K562 (cell line): ENCODE measurements around the gene IGSF9. TPM values are rescaled to one million over a fixed set of nuclear protein-coding genes. Genes with fewer than 3 reads are reported as not detected.

ENCODE experiments used
- ATAC-seq: fragments of 200-7000 bp; cut with Tn5 transposase; 3 replicates; pipeline ENCODE4 v1.9.1; 2020; ENCODE audit warnings: moderate library complexity
- BruUV-seq: library from RNA; stranded (reverse); fragments of 400-500 nt; replicated peaks from 2 replicates; lab custom pipeline; 2021; lab: Mats Ljungman, UMichigan
- CTCF ChIA-PET: fragments of 300-600 bp; formaldehyde crosslinking; extraction: SDS; loops from one replicate; lab custom pipeline; 2021; ENCODE audit warnings: low intra/inter-chr PET ratio; lab: Yijun Ruan, JAX
- POLR2A ChIA-PET: fragments of 300-600, 350-650 bp; sonication (Branson Sonifier 250); formaldehyde crosslinking; extraction: SDS; loops from one replicate; lab custom pipeline; 2021; ENCODE audit warnings: antibody characterized with exemption, inconsistent platforms; lab: Yijun Ruan, JAX
- DNase-seq, 4 experiments: peaks; one replicate each; pipeline versions ENCODE4 v3.0.0 to v3.0.0-alpha.2; 2011 to 2018; ENCODE audit warnings: low spot score in 3 of 4, mixed read lengths in 3 of 4; ENCODE audit errors: extremely low read depth in 1 of 4
- FAIRE-seq: peaks from 2 replicates; lab custom pipeline; 2011; peaks lifted over from hg19 to GRCh38; lab: Jason Lieb, UNC
- H2AFZ ChIP-seq: 2 replicates; pipeline ENCODE4 v1.6.0; 2011; ENCODE audit warnings: low read depth, low read length, control low read depth, inconsistent platforms
- H3K27ac ChIP-seq: fragments of 200-600 bp; 3 replicates; pipeline ENCODE4 v1.8.0; 2011; ENCODE audit warnings: low read depth, mild to moderate bottlenecking, control low read depth, inconsistent platforms, low read length, moderate library complexity, mixed read lengths; ENCODE audit errors: extremely low read depth
- H3K27me3 ChIP-seq, 2 experiments: fragments of 300-600 bp in 1 of 2; 2 replicates in 1 of 2; 3 replicates in 1 of 2; pipeline versions ENCODE4 v1.6.0 to v1.8.0; 2011; ENCODE audit warnings: inconsistent platforms in 2 of 2, low read length in 2 of 2, mild to moderate bottlenecking in 1 of 2, mixed read lengths in 1 of 2, moderate library complexity in 1 of 2; ENCODE audit not compliant: control insufficient read depth in 2 of 2, insufficient read depth in 2 of 2
- H3K36me3 ChIP-seq: fragments of 300-600 bp; 3 replicates; pipeline ENCODE4 v1.8.0; 2011; ENCODE audit warnings: mild to moderate bottlenecking, low read length, inconsistent platforms; ENCODE audit not compliant: control insufficient read depth, insufficient read depth
- H3K4me1 ChIP-seq, 2 experiments: fragments of 200-600 bp in 1 of 2; replicated peaks in 1 of 2; 2 replicates in 1 of 2; 3 replicates in 1 of 2; pipeline versions ENCODE4 v1.5.1 to v1.8.0; 2011; ENCODE audit warnings: inconsistent platforms in 2 of 2, low read length in 2 of 2, mild to moderate bottlenecking in 1 of 2, mixed read lengths in 1 of 2, moderate library complexity in 1 of 2; ENCODE audit not compliant: control insufficient read depth in 2 of 2, insufficient read depth in 2 of 2
- H3K4me2 ChIP-seq: 2 replicates; pipeline ENCODE4 v1.6.1; 2011; ENCODE audit warnings: low read length, control low read depth, inconsistent platforms, mixed read lengths; ENCODE audit not compliant: insufficient read depth
- H3K4me3 ChIP-seq: fragments of 200-600 bp; sonication (generic), shearing (Covaris generic); 2 replicates; pipeline ENCODE4 v1.5.1; 2016; ENCODE audit warnings: control low read depth, inconsistent platforms
- H3K79me2 ChIP-seq: fragments of 200-600 bp; 3 replicates; pipeline ENCODE4 v1.8.0; 2011; ENCODE audit warnings: low read length, inconsistent platforms; ENCODE audit not compliant: control insufficient read depth, insufficient read depth
- H3K9ac ChIP-seq, 2 experiments: 2 replicates each; pipeline versions ENCODE4 v1.6.0 to v1.6.1; 2011; ENCODE audit warnings: low read depth in 2 of 2, low read length in 2 of 2, control low read depth in 1 of 2, inconsistent platforms in 1 of 2, mild to moderate bottlenecking in 1 of 2, mixed read lengths in 1 of 2; ENCODE audit not compliant: insufficient read depth in 1 of 2
- H3K9me1 ChIP-seq: one replicate; pipeline ENCODE4 v1.6.0; 2011; ENCODE audit warnings: inconsistent platforms, mild to moderate bottlenecking, low read length, moderate library complexity; ENCODE audit not compliant: control insufficient read depth, insufficient read depth
- H3K9me3 ChIP-seq: replicated peaks from 2 replicates; pipeline ENCODE4 v1.5.1; 2011; ENCODE audit warnings: low read depth, low read length, inconsistent platforms; ENCODE audit not compliant: control insufficient read depth, insufficient read depth
- H4K20me1 ChIP-seq: replicated peaks from 2 replicates; pipeline ENCODE4 v1.6.1; 2011; ENCODE audit warnings: low read length, inconsistent platforms, mixed read lengths; ENCODE audit not compliant: control insufficient read depth, insufficient read depth
- ATF7 ChIP-seq: fragments of 450-650 bp; IDR thresholded peaks from 2 replicates; pipeline ENCODE4 v1.7.1; 2014; ENCODE audit warnings: mild to moderate bottlenecking, moderate library complexity
- FOXK2 ChIP-seq, 2 experiments: fragments of 450-650 bp; IDR thresholded peaks in 1 of 2; conservative IDR thresholded peaks in 1 of 2; 2 replicates each; pipeline ENCODE4 v1.6.1; 2016; ENCODE audit warnings: low read depth in 2 of 2, mild to moderate bottlenecking in 1 of 2
- HEY1 ChIP-seq: fragments of 250-450 bp; sonication (Bioruptor Pico); IDR thresholded peaks from 2 replicates; pipeline ENCODE4 v1.5.0; 2020; ENCODE audit warnings: mild to moderate bottlenecking, moderate library complexity, borderline replicate concordance
- KAT2B ChIP-seq: IDR thresholded peaks from one replicate; pipeline ENCODE4 v1.6.1; 2012; ENCODE audit warnings: low read depth, mild to moderate bottlenecking, control low read depth, inconsistent platforms, low read length, moderate library complexity
- PHB ChIP-seq: fragments of 250-450 bp; sonication (Bioruptor Pico); IDR thresholded peaks from 2 replicates; pipeline ENCODE4 v1.5.0; 2021
- POLR2AphosphoS5 ChIP-seq: IDR thresholded peaks from 2 replicates; pipeline ENCODE4 v1.6.1; 2011; ENCODE audit warnings: mild to moderate bottlenecking, low read depth, low read length, moderate library complexity; ENCODE audit not compliant: control insufficient read depth, insufficient read depth
- POLR2B ChIP-seq: fragments of 450-650 bp; IDR thresholded peaks from 2 replicates; pipeline ENCODE4 v1.6.1; 2018; ENCODE audit warnings: low read depth; ENCODE audit not compliant: partially characterized antibody
- RBFOX2 ChIP-seq: fragments of 200-400 bp; formaldehyde crosslinking; IDR thresholded peaks from 2 replicates; pipeline ENCODE4 v1.6.1; 2017; ENCODE audit warnings: low read depth, mild to moderate bottlenecking, low read length, moderate library complexity
- ZNF280B ChIP-seq: fragments of 250-450 bp; sonication (Bioruptor Pico); IDR thresholded peaks from 2 replicates; pipeline ENCODE4 v1.5.1; 2021; ENCODE audit warnings: mild to moderate bottlenecking
- ZNF764 ChIP-seq: fragments of 250-450 bp; sonication (Bioruptor Pico); IDR thresholded peaks from 2 replicates; pipeline ENCODE4 v1.4.0; 2020; ENCODE audit warnings: low read depth, mild to moderate bottlenecking, moderate library complexity
- WGBS: fragments of 100-300 bp; shearing (Covaris generic); methylation state at CpG from one replicate; pipeline ENCODE4 v1.1.6; 2016; ENCODE audit warnings: low coverage, mixed read lengths; ENCODE audit not compliant: insufficient coverage; ENCODE audit errors: missing lambda C conversion rate; 5-methylcytosine and 5-hydroxymethylcytosine counted together
- in situ Hi-C: fragments of 300-500 bp; cut with MboI; formaldehyde crosslinking; loops from 4 replicates; pipeline ENCODE4 v1.15.0; 2018; ENCODE audit warnings: inconsistent platforms, mixed read lengths
- intact Hi-C: fragments of 100-400 bp; cut with micrococcal nuclease; formaldehyde crosslinking; loops from 2 replicates; pipeline ENCODE4 v1.14.2; 2022
- polyA plus RNA-seq, 8 experiments: library from polyadenylated mRNA; depleted of rRNA in 4 of 8; stranded (reverse) in 5 of 8; unstranded in 3 of 8; fragments of >200 nt; fragmentation: Nextera tagmentation in 2 of 8; fragmentation: Illumina TruSeq in 1 of 8; extraction: Ambion mirVana in 2 of 8; extraction: Trizol in 1 of 8; gene quantifications; 2 replicates each; pipeline versions ENCODE4 v1.2.1 to v1.2.3, GENCODE V29; 2011 to 2014; ENCODE audit warnings: inconsistent platforms in 1 of 8, missing spikeins in 1 of 8
- total RNA-seq, 7 experiments: library from RNA; depleted of rRNA in 6 of 7; stranded (reverse); fragments of >200 nt in 6 of 7; fragmentation: Illumina TruSeq in 2 of 7; extraction: Trizol in 2 of 7; gene quantifications; 2 replicates each; pipeline versions ENCODE4 v1.2.1 to v1.2.3, GENCODE V29; 2011 to 2021; ENCODE audit warnings: low replicate concordance in 1 of 7

The IGSF9 gene
- total and polyA plus RNA-seq, 9 of the 15 experiments (the other 6 are each of a cell fraction or from before 2014, with no cell fraction given) = 0.03 to 0.29 (median 0.07) TPM; not detected in 1

- H2AFZ ChIP-seq = no peak overlapping the region
- DNase-seq (no peak), ATAC-seq (no peak), FAIRE-seq (no peak)
- no peaks in the 10 kb centered on the region for H3K27me3 ChIP-seq
- H3K4me3 ChIP-seq = no peak overlapping the region
- H3K4me1 ChIP-seq = peaks cover 24 to 29% of the 10 kb centered on the region in 2 experiments
- no peak overlapping the region for H3K4me2 ChIP-seq
- POLR2A ChIA-PET = interaction anchor here (1.0 to 1.3 kb wide), 4 partner anchors 18 to 89 kb away, joined by 3 to 4 read pairs (median 3); no protein-coding TSS in a partner anchor
- H3K9me3 ChIP-seq = no peaks in the 10 kb centered on the region
- H3K9me1 ChIP-seq = peaks cover 12% of the 10 kb centered on the region
- TSS peak; percentile 4 for BruUV-seq
- WGBS = 90% methylated on average over 13 of the region's 13 CpGs
- H3K79me2 ChIP-seq = peaks cover 42% of the 10 kb centered on the region
- no peak overlapping the region for H3K9ac ChIP-seq
- peaks cover 72% of the 10 kb centered on the region for H3K36me3 ChIP-seq
- CTCF ChIA-PET = no interaction called here
- intact Hi-C loops = no loop called here
- H4K20me1 ChIP-seq = peaks cover 36% of the 10 kb centered on the region
- TF ChIP-seq RBFOX2 (0 out of 2 replicates have a peak, but pooled peaks have one; percentile 13), POLR2B (no peak), ZNF764 (CRISPR knock-in tag) (no peak), POLR2AphosphoS5 (0 out of 2 replicates have a peak, but pooled peaks have one; percentile 11), HEY1 (CRISPR knock-in tag) (no peak), ATF7 (no peak), KAT2B (no peak), PHB (no peak), ZNF280B (CRISPR knock-in tag) (no peak), FOXK2 (conservative IDR thresholded peaks at IDR 0.05 in 1 of 2, IDR thresholded peaks at IDR 0.05 in 1 of 2; ENCODE audit: low read depth in 2 of 2) (no peak)
- in situ Hi-C loops = no loop called here
- H3K27ac ChIP-seq = no peak overlapping the region
These were observed 26.8 kb downstream of the IGSF9 start for GRCh38 chr1:159918352-159919200.
